ENCODE measurements around the gene TAOK2.

TAOK2 gene

DNA sequence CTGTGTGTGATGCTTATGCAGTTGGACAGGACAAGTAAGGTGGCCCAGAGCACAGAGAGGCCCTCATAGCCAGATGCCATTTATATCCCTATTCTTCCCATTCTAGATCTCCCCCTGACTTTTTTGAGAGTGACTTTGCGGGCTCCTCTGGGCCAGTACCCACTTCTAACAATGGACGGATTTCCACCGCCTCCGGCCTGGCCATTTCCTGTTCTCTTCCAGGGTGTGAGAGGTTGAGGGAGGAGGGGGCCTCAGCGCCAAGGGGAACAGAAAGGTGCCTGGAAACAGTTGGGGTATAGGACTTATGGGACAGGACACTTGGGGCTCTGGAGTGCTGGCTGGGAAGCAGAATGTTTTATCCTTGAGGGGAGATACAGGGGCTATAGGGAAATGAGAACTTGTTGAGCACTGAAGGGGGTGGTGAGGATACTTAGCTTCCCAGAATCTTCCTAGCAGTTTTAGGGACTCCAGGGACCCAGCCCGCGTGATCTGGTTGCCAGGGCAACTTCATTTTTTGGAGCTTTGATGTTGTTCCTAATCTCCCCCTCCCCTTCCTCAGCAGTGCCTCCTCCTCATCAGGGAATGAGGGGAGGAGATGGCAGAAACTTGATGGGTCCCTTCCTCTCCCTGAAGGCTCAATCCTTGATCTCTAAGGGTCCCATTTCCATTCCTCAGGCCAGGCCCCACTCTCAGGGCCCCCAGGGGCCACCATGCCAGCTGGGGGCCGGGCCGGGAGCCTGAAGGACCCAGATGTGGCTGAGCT, 3.6 kb downstream of the TAOK2 start:
- no peak overlapping the region for H3K27ac ChIP-seq (ENCODE audit: low read length, poor library complexity, severe bottlenecking)
- H2BK5ac ChIP-seq (ENCODE audit: low read depth, low read length, poor library complexity, severe bottlenecking) = no peak overlapping the region
- no peak for DNase-seq
- H3K9me3 ChIP-seq (ENCODE audit: control insufficient read depth, low read length) = no peaks in the 10 kb centered on the region
- H4K8ac ChIP-seq (ENCODE audit: low read length) = no peak overlapping the region
- H3K18ac ChIP-seq (ENCODE audit: low read depth in 1 of 2, low read length in 2 of 2) = no peak overlapping the region
- no peak overlapping the region for H3K14ac ChIP-seq (ENCODE audit: low read length in 2 of 2)
- 89% methylated on average over 9 of the region's 9 CpGs for WGBS
- no peaks in the 10 kb centered on the region for H3K27me3 ChIP-seq (ENCODE audit: control insufficient read depth in 1 of 2, insufficient read depth in 1 of 2, low read length in 2 of 2)
- no peak overlapping the region for H2BK120ac ChIP-seq (ENCODE audit: low read depth, low read length)
- H2AFZ ChIP-seq (ENCODE audit: low read depth, low read length) = no peak overlapping the region
- H3K23ac ChIP-seq (ENCODE audit: low read length in 2 of 2) = no peak overlapping the region
- no peak overlapping the region for H2BK15ac ChIP-seq (ENCODE audit: low read depth, poor library complexity, severe bottlenecking)
- no peak overlapping the region for H2AK5ac ChIP-seq (ENCODE audit: low read length, severe bottlenecking)
- no peak overlapping the region for H2BK12ac ChIP-seq (ENCODE audit: low read length in 2 of 2)
- peak overlapping the region; percentile 97 for H3K9ac ChIP-seq (ENCODE audit: low read length)
- peaks cover 18% of the 10 kb centered on the region for H3K4me1 ChIP-seq (ENCODE audit: control insufficient read depth, insufficient read depth, low read depth, low read length)
- H3K4ac ChIP-seq (ENCODE audit: low read depth in 1 of 2, low read length in 2 of 2) = no peak overlapping the region
- H4K91ac ChIP-seq (ENCODE audit: low read length) = no peak overlapping the region
- peaks cover 49 to 59% of the 10 kb centered on the region in 2 experiments for H3K36me3 ChIP-seq (ENCODE audit: control insufficient read depth in 1 of 2, insufficient read depth in 2 of 2, low read depth in 1 of 2, low read length in 2 of 2)
- peak overlapping the region; percentile 31 for H3K4me2 ChIP-seq (ENCODE audit: low read length, poor library complexity, severe bottlenecking)
- H3K79me1 ChIP-seq (replicated peaks; ENCODE audit: low read length, poor library complexity, severe bottlenecking) = peaks cover 36% of the 10 kb centered on the region
- H3K4me3 ChIP-seq (ENCODE audit: insufficient read depth in 1 of 2, low read depth in 1 of 2, low read length in 2 of 2) = no peak overlapping the region

DNA sequence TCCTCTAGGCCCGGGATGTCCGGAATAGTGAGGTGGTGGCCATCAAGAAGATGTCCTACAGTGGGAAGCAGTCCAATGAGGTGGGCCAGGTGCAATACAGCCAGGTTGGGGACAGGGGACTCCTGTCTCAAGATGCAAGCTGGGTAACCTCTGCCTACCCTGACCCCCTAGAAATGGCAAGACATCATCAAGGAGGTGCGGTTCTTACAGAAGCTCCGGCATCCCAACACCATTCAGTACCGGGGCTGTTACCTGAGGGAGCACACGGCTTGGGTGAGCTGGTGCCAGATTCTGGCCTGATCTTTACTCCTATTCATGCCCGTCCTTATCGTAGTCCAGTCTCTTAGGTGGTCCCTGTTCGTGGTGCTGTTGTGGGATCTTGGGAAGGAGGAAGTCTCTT, 4.4 kb downstream of the TAOK2 start:
- Histone ChIP-seq H3K18ac (ENCODE audit: low read depth in 1 of 2, low read length in 2 of 2) (no peak overlapping the region), H3K79me1 (replicated peaks; ENCODE audit: low read length, poor library complexity, severe bottlenecking) (peaks cover 33% of the 10 kb centered on the region), H3K4me2 (ENCODE audit: low read length, poor library complexity, severe bottlenecking) (no peak overlapping the region), H3K23ac (ENCODE audit: low read length in 2 of 2) (no peak overlapping the region), H3K27me3 (ENCODE audit: control insufficient read depth in 1 of 2, insufficient read depth in 1 of 2, low read length in 2 of 2) (no peaks in the 10 kb centered on the region), H2AK5ac (ENCODE audit: low read length, severe bottlenecking) (no peak overlapping the region), H3K36me3 (ENCODE audit: control insufficient read depth in 1 of 2, insufficient read depth in 2 of 2, low read depth in 1 of 2, low read length in 2 of 2) (peaks cover 54 to 59% of the 10 kb centered on the region in 2 experiments), H3K27ac (ENCODE audit: low read length, poor library complexity, severe bottlenecking) (no peak overlapping the region), H3K4me3 (ENCODE audit: insufficient read depth in 1 of 2, low read depth in 1 of 2, low read length in 2 of 2) (no peak overlapping the region), H4K91ac (ENCODE audit: low read length) (no peak overlapping the region), H3K4ac (ENCODE audit: low read depth in 1 of 2, low read length in 2 of 2) (no peak overlapping the region), H3K9ac (ENCODE audit: low read length) (no peak overlapping the region), H3K4me1 (ENCODE audit: control insufficient read depth, insufficient read depth, low read depth, low read length) (peaks cover 18% of the 10 kb centered on the region), H2AFZ (ENCODE audit: low read depth, low read length) (no peak overlapping the region), H2BK12ac (ENCODE audit: low read length in 2 of 2) (no peak overlapping the region), H2BK5ac (ENCODE audit: low read depth, low read length, poor library complexity, severe bottlenecking) (no peak overlapping the region), H3K9me3 (ENCODE audit: control insufficient read depth, low read length) (no peaks in the 10 kb centered on the region), H3K14ac (ENCODE audit: low read length in 2 of 2) (no peak overlapping the region), H2BK15ac (ENCODE audit: low read depth, poor library complexity, severe bottlenecking) (no peak overlapping the region), H2BK120ac (ENCODE audit: low read depth, low read length) (no peak overlapping the region), H4K8ac (ENCODE audit: low read length) (no peak overlapping the region)
- DNase-seq = no peak
- 98% methylated on average over 9 of the region's 9 CpGs for WGBS

DNA sequence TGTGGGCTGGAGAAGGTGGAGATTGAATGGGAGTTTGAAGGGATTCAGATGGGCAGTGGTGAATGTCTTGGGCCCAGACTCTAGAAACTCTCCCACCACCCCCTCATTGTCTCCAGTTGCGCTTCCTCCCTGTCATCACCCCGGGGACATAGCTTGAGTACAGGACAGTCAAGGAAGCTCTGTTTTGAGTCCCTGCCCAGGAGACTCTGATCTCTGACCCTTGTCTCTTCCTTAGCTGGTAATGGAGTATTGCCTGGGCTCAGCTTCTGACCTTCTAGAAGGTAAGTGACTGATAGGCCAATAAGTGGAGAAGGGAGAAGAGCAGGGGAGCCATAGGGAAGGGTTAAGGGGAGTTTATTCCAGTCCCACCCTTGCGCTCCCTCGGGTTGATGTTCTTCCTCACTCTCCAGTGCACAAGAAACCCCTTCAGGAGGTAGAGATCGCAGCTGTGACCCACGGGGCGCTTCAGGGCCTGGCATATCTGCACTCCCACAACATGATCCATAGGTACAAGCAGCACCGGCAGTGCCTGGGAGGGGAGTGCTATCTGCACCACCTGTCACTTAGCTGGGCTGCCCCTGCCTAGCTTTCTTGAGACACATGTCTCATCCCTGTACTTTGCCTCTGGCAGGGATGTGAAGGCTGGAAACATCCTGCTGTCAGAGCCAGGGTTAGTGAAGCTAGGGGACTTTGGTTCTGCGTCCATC, 5.0 kb downstream of the TAOK2 start:
- Histone ChIP-seq H4K91ac (ENCODE audit: low read length) (no peak overlapping the region), H3K27me3 (ENCODE audit: control insufficient read depth in 1 of 2, insufficient read depth in 1 of 2, low read length in 2 of 2) (no peaks in the 10 kb centered on the region), H3K4me2 (ENCODE audit: low read length, poor library complexity, severe bottlenecking) (no peak overlapping the region), H3K9ac (ENCODE audit: low read length) (no peak overlapping the region), H3K79me1 (replicated peaks; ENCODE audit: low read length, poor library complexity, severe bottlenecking) (peaks cover 36% of the 10 kb centered on the region), H3K9me3 (ENCODE audit: control insufficient read depth, low read length) (no peaks in the 10 kb centered on the region), H3K27ac (ENCODE audit: low read length, poor library complexity, severe bottlenecking) (no peak overlapping the region), H2BK5ac (ENCODE audit: low read depth, low read length, poor library complexity, severe bottlenecking) (no peak overlapping the region), H3K14ac (ENCODE audit: low read length in 2 of 2) (no peak overlapping the region), H3K4me3 (ENCODE audit: insufficient read depth in 1 of 2, low read depth in 1 of 2, low read length in 2 of 2) (no peak overlapping the region), H2BK15ac (ENCODE audit: low read depth, poor library complexity, severe bottlenecking) (no peak overlapping the region), H3K18ac (ENCODE audit: low read depth in 1 of 2, low read length in 2 of 2) (no peak overlapping the region), H3K23ac (ENCODE audit: low read length in 2 of 2) (no peak overlapping the region), H2AK5ac (ENCODE audit: low read length, severe bottlenecking) (no peak overlapping the region), H3K36me3 (ENCODE audit: control insufficient read depth in 1 of 2, insufficient read depth in 2 of 2, low read depth in 1 of 2, low read length in 2 of 2) (peaks cover 60 to 64% of the 10 kb centered on the region in 2 experiments), H3K4ac (ENCODE audit: low read depth in 1 of 2, low read length in 2 of 2) (no peak overlapping the region), H4K8ac (ENCODE audit: low read length) (no peak overlapping the region), H3K4me1 (ENCODE audit: control insufficient read depth, insufficient read depth, low read depth, low read length) (peaks cover 15% of the 10 kb centered on the region), H2BK120ac (ENCODE audit: low read depth, low read length) (no peak overlapping the region), H2BK12ac (ENCODE audit: low read length in 2 of 2) (no peak overlapping the region), H2AFZ (ENCODE audit: low read depth, low read length) (no peak overlapping the region)
- no peak for DNase-seq
- 99% methylated on average over 9 of the region's 9 CpGs for WGBS

DNA sequence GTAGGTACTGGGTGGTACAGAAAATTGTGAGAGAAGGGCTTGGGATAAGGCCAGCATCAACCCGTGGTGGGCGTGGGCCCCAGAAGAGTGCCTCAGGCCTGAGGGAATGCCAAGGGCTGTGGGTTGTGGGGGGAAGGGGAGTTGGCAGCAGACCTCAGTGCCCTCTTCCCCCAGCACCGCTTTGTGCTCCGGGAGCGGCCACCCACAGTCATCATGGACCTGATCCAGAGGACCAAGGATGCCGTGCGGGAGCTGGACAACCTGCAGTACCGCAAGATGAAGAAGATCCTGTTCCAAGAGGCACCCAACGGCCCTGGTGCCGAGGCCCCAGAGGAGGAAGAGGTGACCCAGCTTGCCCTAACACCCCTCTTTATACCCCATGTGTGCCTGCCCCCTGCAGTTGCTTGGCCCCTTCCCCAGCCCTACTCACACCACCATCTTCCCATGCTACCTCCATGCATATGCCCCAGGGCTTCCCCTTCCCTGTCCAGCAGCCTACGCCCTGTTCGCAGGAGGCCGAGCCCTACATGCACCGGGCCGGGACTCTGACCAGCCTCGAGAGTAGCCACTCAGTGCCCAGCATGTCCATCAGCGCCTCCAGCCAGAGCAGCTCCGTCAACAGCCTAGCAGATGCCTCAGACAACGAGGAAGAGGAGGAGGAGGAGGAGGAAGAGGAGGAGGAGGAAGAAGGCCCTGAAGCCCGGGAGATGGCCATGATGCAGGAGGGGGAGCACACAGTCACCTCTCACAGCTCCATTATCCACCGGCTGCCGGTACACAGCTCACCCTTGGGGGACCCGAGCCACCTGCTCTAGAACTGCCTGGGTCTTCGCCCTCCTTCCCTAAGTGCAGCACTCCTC, 9.1 kb downstream of the TAOK2 start:
- no peak overlapping the region for H3K4me2 ChIP-seq (ENCODE audit: low read length, poor library complexity, severe bottlenecking)
- no peak overlapping the region for H2BK5ac ChIP-seq (ENCODE audit: low read depth, low read length, poor library complexity, severe bottlenecking)
- no peak overlapping the region for H2BK12ac ChIP-seq (ENCODE audit: low read length in 2 of 2)
- H3K9ac ChIP-seq (ENCODE audit: low read length) = peak overlapping the region; percentile 65
- no peak overlapping the region for H3K4ac ChIP-seq (ENCODE audit: low read depth in 1 of 2, low read length in 2 of 2)
- H3K27me3 ChIP-seq (ENCODE audit: control insufficient read depth in 1 of 2, insufficient read depth in 1 of 2, low read length in 2 of 2) = no peaks in the 10 kb centered on the region
- H3K23ac ChIP-seq (ENCODE audit: low read length in 2 of 2) = no peak overlapping the region
- no peak overlapping the region for H2BK120ac ChIP-seq (ENCODE audit: low read depth, low read length)
- 95% methylated on average over 23 of the region's 24 CpGs for WGBS
- no peak overlapping the region for H3K4me3 ChIP-seq (ENCODE audit: insufficient read depth in 1 of 2, low read depth in 1 of 2, low read length in 2 of 2)
- H3K4me1 ChIP-seq (ENCODE audit: control insufficient read depth, insufficient read depth, low read depth, low read length) = no peaks in the 10 kb centered on the region
- peaks cover 93 to 100% of the 10 kb centered on the region in 2 experiments for H3K36me3 ChIP-seq (ENCODE audit: control insufficient read depth in 1 of 2, insufficient read depth in 2 of 2, low read depth in 1 of 2, low read length in 2 of 2)
- no peak for DNase-seq
- no peak overlapping the region for H3K18ac ChIP-seq (ENCODE audit: low read depth in 1 of 2, low read length in 2 of 2)
- no peak overlapping the region for H4K91ac ChIP-seq (ENCODE audit: low read length)
- no peak overlapping the region for H4K8ac ChIP-seq (ENCODE audit: low read length)
- H2AFZ ChIP-seq (ENCODE audit: low read depth, low read length) = no peak overlapping the region
- peaks cover 53% of the 10 kb centered on the region for H3K79me1 ChIP-seq (replicated peaks; ENCODE audit: low read length, poor library complexity, severe bottlenecking)
- no peak overlapping the region for H2BK15ac ChIP-seq (ENCODE audit: low read depth, poor library complexity, severe bottlenecking)
- no peak overlapping the region for H3K27ac ChIP-seq (ENCODE audit: low read length, poor library complexity, severe bottlenecking)
- H3K14ac ChIP-seq (ENCODE audit: low read length in 2 of 2) = no peak overlapping the region
- H2AK5ac ChIP-seq (ENCODE audit: low read length, severe bottlenecking) = no peak overlapping the region
- no peaks in the 10 kb centered on the region for H3K9me3 ChIP-seq (ENCODE audit: control insufficient read depth, low read length)
